SK-N-MC (cell line): ENCODE results near the gene ZNF462.

Source experiments
- EZH2 ChIP-seq: fragments of 200-600 bp; sonication (generic); IDR thresholded peaks from one replicate; pipeline ENCODE4 v1.6.1; 2017; ENCODE audit warnings: antibody characterized with exemption
- FOXP2 ChIP-seq: optimal IDR thresholded peaks from 2 replicates; pipeline ENCODE3; 2011; ENCODE audit warnings: mild to moderate bottlenecking, moderate library complexity; ENCODE audit not compliant: insufficient read depth; ENCODE audit errors: extremely low read length, control extremely low read depth
- POLR2AphosphoS5 ChIP-seq: IDR thresholded peaks from 2 replicates; pipeline ENCODE4 v1.6.1; 2012; ENCODE audit warnings: mild to moderate bottlenecking, low read depth, low read length, borderline replicate concordance

GRCh38 chr9:106947106-106947900, 84.3 kb downstream of the ZNF462 start:
- TF ChIP-seq EZH2 (no peak), POLR2AphosphoS5 (no peak), FOXP2 (no peak)
